HepG2 (cell line): ENCODE data around the gene ALG9. TPM values are rescaled to one million over a fixed set of nuclear protein-coding genes. Genes with fewer than 3 reads are reported as not detected.
A peak's percentile ranks its signal among the peaks of the same experiment; 100 is the strongest.

Source experiments
- ARNTL ChIP-seq: sonication (generic); formaldehyde crosslinking; IDR thresholded peaks from 2 replicates; pipeline ENCODE4 v1.4.0; 2020; ENCODE audit warnings: mild to moderate bottlenecking, missing genetic modification reagents
- BATF2 ChIP-seq: sonication (generic); formaldehyde crosslinking; IDR thresholded peaks from 2 replicates; pipeline ENCODE4 v1.8.0; 2022; ENCODE audit warnings: mild to moderate bottlenecking, missing genetic modification reagents, moderate library complexity
- CEBPG ChIP-seq: IDR thresholded peaks from 2 replicates; pipeline ENCODE4 v1.6.1; 2016
- EED ChIP-seq: sonication (generic); formaldehyde crosslinking; IDR thresholded peaks from 2 replicates; pipeline ENCODE4 v1.5.0; 2020; ENCODE audit warnings: mild to moderate bottlenecking, missing genetic modification reagents
- HCFC1 ChIP-seq: fragments of 150-350 bp; IDR thresholded peaks from 2 replicates; pipeline ENCODE4 v1.6.1; 2014; ENCODE audit warnings: low read depth, low read length
- HOXA3 ChIP-seq: sonication (generic); formaldehyde crosslinking; IDR thresholded peaks from 2 replicates; pipeline ENCODE4 v1.5.0; 2020; ENCODE audit warnings: missing genetic modification reagents
- IRF1 ChIP-seq: sonication (generic); formaldehyde crosslinking; IDR thresholded peaks from 2 replicates; pipeline ENCODE4 v1.4.0; 2020; ENCODE audit warnings: low read depth, mild to moderate bottlenecking, missing genetic modification reagents
- KLF12 ChIP-seq: sonication (generic); formaldehyde crosslinking; IDR thresholded peaks from 2 replicates; pipeline ENCODE4 v1.4.0; 2020; ENCODE audit warnings: missing genetic modification reagents, borderline replicate concordance
- MIER3 ChIP-seq: IDR thresholded peaks from 2 replicates; pipeline ENCODE4 v1.6.1; 2016; ENCODE audit warnings: missing compliant biosample characterization, borderline replicate concordance
- PCBP1 ChIP-seq: fragments of 200-400 bp; formaldehyde crosslinking; IDR thresholded peaks from 2 replicates; pipeline ENCODE4 v1.6.1; 2017; ENCODE audit warnings: mild to moderate bottlenecking, low read depth, low read length, borderline replicate concordance
- RBAK ChIP-seq: sonication (generic); formaldehyde crosslinking; IDR thresholded peaks from 2 replicates; pipeline ENCODE4 v1.5.1; 2020; ENCODE audit warnings: mild to moderate bottlenecking, missing genetic modification reagents
- SRSF1 ChIP-seq: fragments of 200-400 bp; formaldehyde crosslinking; optimal IDR thresholded peaks from 2 replicates; pipeline ENCODE3; 2017; ENCODE audit warnings: mild to moderate bottlenecking, low read depth, low read length, moderate library complexity
- TARDBP ChIP-seq: sonication (generic); formaldehyde crosslinking; IDR thresholded peaks from 2 replicates; pipeline ENCODE4 v1.8.0; 2022; ENCODE audit warnings: mild to moderate bottlenecking, missing genetic modification reagents
- TFDP2 ChIP-seq: sonication (generic); formaldehyde crosslinking; IDR thresholded peaks from 2 replicates; pipeline ENCODE4 v1.4.0; 2020; ENCODE audit warnings: missing genetic modification reagents
- TOPORS ChIP-seq: sonication (generic); formaldehyde crosslinking; IDR thresholded peaks from 2 replicates; pipeline ENCODE4 v1.8.0; 2023; ENCODE audit warnings: mild to moderate bottlenecking, missing genetic modification reagents
- ZBTB20 ChIP-seq: sonication (generic); formaldehyde crosslinking; IDR thresholded peaks from 2 replicates; pipeline ENCODE4 v1.8.1; 2023; ENCODE audit warnings: missing genetic modification reagents, low read depth, mild to moderate bottlenecking, borderline replicate concordance
- ZBTB7B ChIP-seq: sonication (generic); formaldehyde crosslinking; IDR thresholded peaks from 2 replicates; pipeline ENCODE4 v1.4.0; 2020; ENCODE audit warnings: missing genetic modification reagents
- ZKSCAN8 ChIP-seq: IDR thresholded peaks from 2 replicates; pipeline ENCODE4 v1.6.1; 2016; ENCODE audit warnings: borderline replicate concordance, missing genetic modification reagents, missing compliant biosample characterization
- ZMAT5 ChIP-seq: sonication (generic); formaldehyde crosslinking; IDR thresholded peaks from 2 replicates; pipeline ENCODE4 v1.5.0; 2020; ENCODE audit warnings: mild to moderate bottlenecking, low read depth, missing genetic modification reagents, borderline replicate concordance
- ZNF12 ChIP-seq: sonication (generic); formaldehyde crosslinking; IDR thresholded peaks from 2 replicates; pipeline ENCODE4 v1.5.0; 2020; ENCODE audit warnings: missing genetic modification reagents
- ZNF205 ChIP-seq: IDR thresholded peaks from 2 replicates; pipeline ENCODE4 v1.6.1; 2018; ENCODE audit warnings: missing biosample characterization, missing genetic modification reagents
- ZNF207 ChIP-seq: fragments of 450-650 bp; IDR thresholded peaks from 2 replicates; pipeline ENCODE4 v1.6.1; 2016; ENCODE audit warnings: antibody characterized with exemption, borderline replicate concordance
- ZNF30 ChIP-seq: sonication (generic); formaldehyde crosslinking; IDR thresholded peaks from 2 replicates; pipeline ENCODE4 v1.5.0; 2020; ENCODE audit warnings: mild to moderate bottlenecking, missing genetic modification reagents
- ZNF333 ChIP-seq: sonication (generic); formaldehyde crosslinking; IDR thresholded peaks from 2 replicates; pipeline ENCODE4 v1.4.0; 2020; ENCODE audit warnings: mild to moderate bottlenecking, missing genetic modification reagents, borderline replicate concordance
- ZNF547 ChIP-seq: sonication (generic); formaldehyde crosslinking; IDR thresholded peaks from 2 replicates; pipeline ENCODE4 v1.5.1; 2020; ENCODE audit warnings: mild to moderate bottlenecking, missing genetic modification reagents
- ZNF7 ChIP-seq: IDR thresholded peaks from 2 replicates; pipeline ENCODE4 v1.6.1; 2016; ENCODE audit warnings: missing biosample characterization, missing genetic modification reagents
- ZNF710 ChIP-seq: sonication (generic); formaldehyde crosslinking; IDR thresholded peaks from 2 replicates; pipeline ENCODE4 v1.5.0; 2020; ENCODE audit warnings: mild to moderate bottlenecking, missing genetic modification reagents, borderline replicate concordance
- polyA plus RNA-seq, 8 experiments: library from polyadenylated mRNA; depleted of rRNA in 3 of 8; stranded (reverse) in 7 of 8; unstranded in 1 of 8; fragments of >200 nt; fragmentation: Illumina TruSeq in 4 of 8; extraction: Trizol in 4 of 8; gene quantifications; 2 replicates each; pipeline versions ENCODE4 v1.2.1 to v1.2.3, GENCODE V29; 2011 to 2016; ENCODE audit warnings: low read depth in 4 of 8, missing spikeins in 1 of 8, mixed read lengths in 1 of 8; ENCODE audit not compliant: insufficient read depth in 1 of 8
- total RNA-seq, 5 experiments: library from RNA; depleted of rRNA; stranded (reverse); fragments of >200 nt; fragmentation: Illumina TruSeq; extraction: Trizol; gene quantifications; 2 replicates each; pipeline ENCODE4 v1.2.3, GENCODE V29; 2016; ENCODE audit warnings: low read depth in 1 of 5

Gene ALG9
- total and polyA plus RNA-seq, 2 of the 13 experiments (the other 11 are each of a cell fraction or from before 2014, with no cell fraction given): 39.4 to 40.6 TPM

- TF ChIP-seq KLF12 (CRISPR knock-in tag) (peak; percentile 74; the same call in 1 of the 2 replicates), ZNF710 (CRISPR knock-in tag) (0 out of 2 replicates have a peak, but pooled peaks have one; percentile 14), MIER3 (CRISPR knock-in tag) (0 out of 2 replicates have a peak, but pooled peaks have one; percentile 52), IRF1 (CRISPR knock-in tag) (no peak), ZNF7 (CRISPR knock-in tag) (no peak), ARNTL (peak; percentile 23; the same call in 1 of the 2 replicates), ZKSCAN8 (CRISPR knock-in tag) (no peak), TFDP2 (CRISPR knock-in tag) (peak; percentile 60; the same call in 1 of the 2 replicates), ZNF30 (CRISPR knock-in tag) (no peak), HCFC1 (no peak), ZNF205 (CRISPR knock-in tag) (no peak), ZNF333 (CRISPR knock-in tag) (no peak), CEBPG (CRISPR knock-in tag) (no peak), ZNF207 (no peak), ZMAT5 (no peak), EED (CRISPR knock-in tag) (peak; percentile 67; the same call in 1 of the 2 replicates), RBAK (CRISPR knock-in tag) (no peak), ZNF547 (CRISPR knock-in tag) (peak; percentile 83), ZBTB7B (CRISPR knock-in tag) (peak; percentile 86), TARDBP (peak; percentile 65; the same call in 1 of the 2 replicates), ZBTB20 (CRISPR knock-in tag) (peak; percentile 52), PCBP1 (no peak), SRSF1 (no peak), HOXA3 (CRISPR knock-in tag) (peak; percentile 79), BATF2 (CRISPR knock-in tag) (no peak), ZNF12 (CRISPR knock-in tag) (0 out of 2 replicates have a peak, but pooled peaks have one; percentile 17), TOPORS (CRISPR knock-in tag) (peak; percentile 91)
These were observed at the start of gene ALG9 (continued) for GRCh38 chr11:111870886-111871692.
